Gastroesophageal sphincter (tissue), 3 donors: Measurements from ENCODE around the gene GGT6.

Experiments used
- CTCF ChIP-seq, 4 experiments: fragments of 200-600 bp in 2 of 4; fragments of 450-650 bp in 2 of 4; sonication (generic) in 1 of 4; IDR thresholded peaks; one replicate each; pipeline ENCODE4 v1.5.1; 2017 to 2019; ENCODE audit warnings: antibody characterized with exemption in 4 of 4, mild to moderate bottlenecking in 2 of 4, moderate library complexity in 2 of 4
- POLR2AphosphoS5 ChIP-seq: sonication (generic); formaldehyde crosslinking; IDR thresholded peaks from one replicate; pipeline ENCODE4 v1.6.1; 2017; ENCODE audit warnings: antibody characterized with exemption

DNA sequence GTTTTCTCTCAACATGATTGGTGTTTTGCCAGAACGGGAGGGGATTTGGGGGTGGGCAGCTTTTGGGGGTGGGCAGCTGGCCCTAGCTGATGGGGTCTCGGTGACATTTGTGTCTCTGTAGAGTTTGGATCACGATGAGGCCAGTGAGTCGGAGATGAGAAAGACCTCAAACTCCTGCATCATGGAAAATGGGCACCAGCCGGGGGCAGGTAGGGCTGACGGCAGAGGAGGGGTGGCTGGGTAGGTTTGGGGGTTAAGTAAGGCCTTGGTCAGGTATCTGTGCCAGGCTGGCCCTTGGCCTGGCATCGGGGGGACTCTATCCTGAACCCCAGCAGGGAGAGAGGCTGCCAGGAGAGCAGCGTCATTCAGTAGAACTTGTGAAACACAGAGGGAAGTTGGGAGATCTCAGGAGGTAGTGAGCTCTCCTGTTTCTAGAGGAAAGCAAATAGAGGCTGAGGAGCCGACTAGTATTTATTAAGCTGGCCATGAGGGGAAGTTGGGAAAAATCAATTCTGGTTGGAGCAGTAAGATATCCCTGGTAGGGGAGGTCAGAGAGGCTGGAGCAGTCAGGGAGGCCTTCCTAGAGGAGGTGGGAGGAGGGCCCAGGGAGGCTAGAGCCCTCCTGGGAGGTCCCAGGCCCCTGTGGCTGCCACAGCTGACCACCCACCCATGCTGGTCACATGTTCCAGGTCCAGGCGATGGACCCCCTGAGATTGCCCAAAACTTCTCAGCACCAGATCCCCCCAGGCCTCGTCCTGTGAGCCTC is 32.0 kb upstream of the GGT6 start:
- no peak for TF ChIP-seq POLR2AphosphoS5
- TF ChIP-seq CTCF (IDR thresholded peaks at IDR 0.05), result no peak
